ENCODE measurements around the gene ANKRD33. TPM values are rescaled to one million over a fixed set of nuclear protein-coding genes. Genes with fewer than 3 reads are reported as not detected.

Gene ANKRD33
- polyA plus RNA-seq, 1 experiment: not detected

DNA sequence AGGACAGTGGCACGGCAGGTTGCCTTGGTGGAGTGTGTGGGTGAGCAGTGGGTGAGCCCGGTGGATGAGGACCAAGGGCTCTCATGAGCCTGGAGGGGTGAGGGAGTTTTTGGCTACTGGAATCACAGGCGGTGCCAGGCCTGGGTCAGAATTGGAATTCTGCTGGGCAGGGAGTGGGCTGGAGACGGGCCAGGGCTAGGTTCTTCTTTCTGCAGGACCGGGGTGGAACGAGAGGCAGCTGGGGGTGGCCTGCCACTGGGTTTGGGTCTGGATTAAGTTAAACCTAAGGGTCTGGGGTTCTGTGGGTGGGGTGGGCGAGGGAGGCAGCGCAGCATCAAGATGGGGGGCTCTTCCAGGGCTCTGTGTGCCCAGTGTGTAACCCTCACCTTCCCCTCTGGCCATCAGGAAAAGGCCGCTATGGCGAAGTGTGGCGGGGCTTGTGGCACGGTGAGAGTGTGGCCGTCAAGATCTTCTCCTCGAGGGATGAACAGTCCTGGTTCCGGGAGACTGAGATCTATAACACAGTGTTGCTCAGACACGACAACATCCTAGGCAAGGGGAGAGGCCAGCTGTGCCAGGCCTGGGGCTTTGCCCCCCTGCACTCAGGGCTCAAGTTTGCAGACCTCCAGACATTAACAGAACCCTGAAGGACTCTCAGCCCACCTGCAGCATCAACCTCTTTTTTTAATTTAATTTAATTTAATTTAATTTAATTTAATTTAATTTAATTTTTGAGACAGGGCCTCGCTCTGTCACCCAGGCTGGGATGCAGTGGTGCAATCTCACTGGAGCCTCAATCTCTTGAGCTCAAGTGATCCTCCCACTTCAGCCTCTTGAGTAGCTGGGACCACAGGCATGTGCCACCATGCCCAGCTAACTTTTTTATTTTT lies 26.4 kb downstream of the ANKRD33 start:
- DNase-seq (ENCODE audit: low read depth): no peak
- ChIA-PET POLR2A (no interaction called here), CTCF (interaction anchor here (0.7 to 12.8 kb wide), 5 partner anchors 10 to 58 kb away, joined by 3 to 165 read pairs (median 5); no protein-coding TSS in a partner anchor)
- Histone ChIP-seq H3K27me3 (ENCODE audit: control insufficient read depth, insufficient read depth, low read length) (no peaks in the 10 kb centered on the region), H3K36me3 (ENCODE audit: control insufficient read depth, insufficient read depth, low read length) (peaks cover 6% of the 10 kb centered on the region), H3K4me3 (ENCODE audit: low read depth, low read length) (no peak overlapping the region)
- TF ChIP-seq, protein P1, sequence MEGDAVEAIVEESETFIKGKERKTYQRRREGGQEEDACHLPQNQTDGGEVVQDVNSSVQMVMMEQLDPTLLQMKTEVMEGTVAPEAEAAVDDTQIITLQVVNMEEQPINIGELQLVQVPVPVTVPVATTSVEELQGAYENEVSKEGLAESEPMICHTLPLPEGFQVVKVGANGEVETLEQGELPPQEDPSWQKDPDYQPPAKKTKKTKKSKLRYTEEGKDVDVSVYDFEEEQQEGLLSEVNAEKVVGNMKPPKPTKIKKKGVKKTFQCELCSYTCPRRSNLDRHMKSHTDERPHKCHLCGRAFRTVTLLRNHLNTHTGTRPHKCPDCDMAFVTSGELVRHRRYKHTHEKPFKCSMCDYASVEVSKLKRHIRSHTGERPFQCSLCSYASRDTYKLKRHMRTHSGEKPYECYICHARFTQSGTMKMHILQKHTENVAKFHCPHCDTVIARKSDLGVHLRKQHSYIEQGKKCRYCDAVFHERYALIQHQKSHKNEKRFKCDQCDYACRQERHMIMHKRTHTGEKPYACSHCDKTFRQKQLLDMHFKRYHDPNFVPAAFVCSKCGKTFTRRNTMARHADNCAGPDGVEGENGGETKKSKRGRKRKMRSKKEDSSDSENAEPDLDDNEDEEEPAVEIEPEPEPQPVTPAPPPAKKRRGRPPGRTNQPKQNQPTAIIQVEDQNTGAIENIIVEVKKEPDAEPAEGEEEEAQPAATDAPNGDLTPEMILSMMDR (IDR thresholded peaks at IDR 0.05; ENCODE audit: insufficient read depth, low read depth, low read length): no peak

DNA sequence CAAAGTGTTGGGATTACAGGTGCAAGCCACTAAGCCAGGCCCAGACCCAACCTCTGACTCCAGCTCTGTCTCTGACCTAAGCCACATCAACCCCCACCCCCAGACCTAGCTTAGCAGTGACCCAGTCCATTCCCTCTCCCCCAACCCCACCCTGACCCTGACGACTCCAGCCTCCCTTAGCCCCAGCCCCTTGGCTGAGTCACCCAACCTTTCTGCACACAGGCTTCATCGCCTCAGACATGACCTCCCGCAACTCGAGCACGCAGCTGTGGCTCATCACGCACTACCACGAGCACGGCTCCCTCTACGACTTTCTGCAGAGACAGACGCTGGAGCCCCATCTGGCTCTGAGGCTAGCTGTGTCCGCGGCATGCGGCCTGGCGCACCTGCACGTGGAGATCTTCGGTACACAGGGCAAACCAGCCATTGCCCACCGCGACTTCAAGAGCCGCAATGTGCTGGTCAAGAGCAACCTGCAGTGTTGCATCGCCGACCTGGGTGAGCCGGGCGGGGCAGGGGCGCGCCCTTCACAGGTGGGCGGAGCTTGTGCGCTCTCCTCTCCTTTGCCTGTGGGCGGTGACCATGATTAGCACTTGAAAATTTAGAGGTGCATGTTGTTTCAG lies 27.2 kb downstream of the ANKRD33 start:
- DNase-seq (ENCODE audit: low read depth): no peak
- TF ChIP-seq, protein P1 (IDR thresholded peaks at IDR 0.05; ENCODE audit: insufficient read depth, low read depth, low read length): no peak
- CTCF ChIA-PET: interaction anchor here (0.6 to 12.8 kb wide), 5 partner anchors 9 to 67 kb away, joined by 3 to 165 read pairs (median 4); no protein-coding TSS in a partner anchor
- Histone ChIP-seq H3K27me3 (ENCODE audit: control insufficient read depth, insufficient read depth, low read length) (no peaks in the 10 kb centered on the region), H3K36me3 (ENCODE audit: control insufficient read depth, insufficient read depth, low read length) (peaks cover 6% of the 10 kb centered on the region), H3K4me3 (ENCODE audit: low read depth, low read length) (no peak overlapping the region)
- POLR2A ChIA-PET: no interaction called here

- ChIA-PET CTCF (interaction anchor here (0.6 to 3.0 kb wide), 3 partner anchors 21 to 78 kb away, joined by 3 to 12 read pairs (median 3); no protein-coding TSS in a partner anchor), POLR2A (no interaction called here)
- Histone ChIP-seq H3K4me3 (ENCODE audit: low read depth, low read length) (no peak overlapping the region), H3K36me3 (ENCODE audit: control insufficient read depth, insufficient read depth, low read length) (peaks cover 6% of the 10 kb centered on the region), H3K27me3 (ENCODE audit: control insufficient read depth, insufficient read depth, low read length) (no peaks in the 10 kb centered on the region)
- TF ChIP-seq, protein P1 (IDR thresholded peaks at IDR 0.05; ENCODE audit: insufficient read depth, low read depth, low read length): no peak
- DNase-seq (ENCODE audit: low read depth): no peak
Measured at GRCh38 chr12:51915951-51916350, 28.0 kb downstream of the ANKRD33 start.

DNA sequence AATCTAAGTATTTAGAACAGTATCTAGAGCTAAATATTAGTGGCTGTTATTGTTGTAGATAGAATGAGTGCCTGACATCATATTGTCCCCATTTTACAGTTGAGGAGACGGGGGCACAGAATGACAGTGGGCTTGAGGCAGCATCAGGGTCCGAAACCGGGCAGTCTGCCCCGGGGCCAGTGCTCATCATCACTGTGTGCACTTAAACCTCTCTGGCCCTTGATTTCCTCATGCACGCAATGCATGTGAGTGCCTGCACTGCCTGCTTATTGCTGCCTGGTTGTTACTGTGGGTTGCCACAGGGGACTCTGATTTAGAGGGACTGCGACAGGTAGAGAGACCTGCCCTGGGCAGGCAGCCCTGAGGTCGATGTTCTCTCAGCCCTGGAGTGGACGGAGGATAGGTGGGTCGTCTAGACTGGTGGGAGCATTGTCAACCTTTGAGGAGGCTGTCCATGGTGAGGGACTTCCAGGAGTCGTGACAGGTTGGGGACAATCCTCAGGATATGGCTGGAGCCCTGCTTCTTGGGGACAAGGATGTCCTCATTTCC lies 29.2 kb downstream of the ANKRD33 start:
- Histone ChIP-seq H3K27me3 (ENCODE audit: control insufficient read depth, insufficient read depth, low read length) (no peaks in the 10 kb centered on the region), H3K4me3 (ENCODE audit: low read depth, low read length) (no peak overlapping the region), H3K36me3 (ENCODE audit: control insufficient read depth, insufficient read depth, low read length) (peaks cover 6% of the 10 kb centered on the region)
- DNase-seq (ENCODE audit: low read depth): no peak
- CTCF ChIA-PET: interaction anchor here (0.6 to 3.0 kb wide), 3 partner anchors 9 to 1074 kb away, joined by 3 to 12 read pairs (median 5); no protein-coding TSS in a partner anchor
- TF ChIP-seq, protein P1 (IDR thresholded peaks at IDR 0.05; ENCODE audit: insufficient read depth, low read depth, low read length): no peak
- POLR2A ChIA-PET: no interaction called here

All from BJ (cell line).